Stimulated activated CD8-positive, alpha-beta memory T cell treated with anti-CD3 and anti-CD28 coated beads, Interleukin-12 subunit alpha, Interleukin-12 subunit beta, amount 100 ng/mL, for 24 hours (primary cell): ENCODE measurements around the gene PODXL2.
"Not testable (repeated sequence)": the region's sequence is repeated elsewhere in the genome, so short reads cannot be mapped to it uniquely, and the experiment has no call there.

ENCODE experiments used
- DNase-seq: peaks from one replicate; pipeline ENCODE4 v3.0.0-alpha.2; 2020; ENCODE audit errors: extremely low read depth

The PODXL2 gene

GRCh38 chr3:127654993-127655392 is 26.0 kb downstream of the PODXL2 start:
- not testable (repeated sequence) for DNase-seq

GRCh38 chr3:127655641-127656040 is 26.7 kb downstream of the PODXL2 start:
- no peak for DNase-seq

- no peak for DNase-seq
Observed at GRCh38 chr3:127656906-127657305, 27.9 kb downstream of the PODXL2 start.

GRCh38 chr3:127658234-127658633 is 29.2 kb downstream of the PODXL2 start:
- DNase-seq, result no peak

- DNase-seq, result no peak
Observed at GRCh38 chr3:127660621-127661251, 31.8 kb downstream of the PODXL2 start.

- no peak for DNase-seq
Observed at GRCh38 chr3:127661600-127661999, 32.6 kb downstream of the PODXL2 start.

GRCh38 chr3:127662001-127662469 is 33.0 kb downstream of the PODXL2 start:
- DNase-seq, result no peak

- no peak for DNase-seq
Observed at GRCh38 chr3:127663151-127663550, 34.2 kb downstream of the PODXL2 start.

- no peak for DNase-seq
Observed at GRCh38 chr3:127665165-127665564, 36.2 kb downstream of the PODXL2 start.

- DNase-seq, result no peak
Observed at GRCh38 chr3:127665586-127665985, 36.6 kb downstream of the PODXL2 start.

- no peak for DNase-seq
Observed at GRCh38 chr3:127666676-127667075, 37.7 kb downstream of the PODXL2 start.

GRCh38 chr3:127667119-127667681 is 38.2 kb downstream of the PODXL2 start:
- DNase-seq, result no peak

- DNase-seq, result no peak
Observed at GRCh38 chr3:127668906-127669305, 39.9 kb downstream of the PODXL2 start.

- no peak for DNase-seq
Observed at GRCh38 chr3:127669541-127670228, 40.7 kb downstream of the PODXL2 start.

GRCh38 chr3:127670229-127670559 is 41.2 kb downstream of the PODXL2 start:
- no peak for DNase-seq

- DNase-seq, result no peak
Observed at GRCh38 chr3:127670761-127671522, 42.0 kb downstream of the PODXL2 start.

GRCh38 chr3:127671523-127672428 is 42.8 kb downstream of the PODXL2 start:
- no peak for DNase-seq

GRCh38 chr3:127672429-127673190 is 43.6 kb downstream of the PODXL2 start, which contains the start of gene ABTB1:
Gene ABTB1, plus strand, starts transcription at chr3:127672952. Its CDS starts 74 bp downstream, at chr3:127673026.
- DNase-seq, result peak; percentile 75

- DNase-seq, result no peak
Observed at GRCh38 chr3:127673191-127674100, 44.5 kb downstream of the PODXL2 start.
